ENCODE measurements around the gene PORCN.

DNA sequence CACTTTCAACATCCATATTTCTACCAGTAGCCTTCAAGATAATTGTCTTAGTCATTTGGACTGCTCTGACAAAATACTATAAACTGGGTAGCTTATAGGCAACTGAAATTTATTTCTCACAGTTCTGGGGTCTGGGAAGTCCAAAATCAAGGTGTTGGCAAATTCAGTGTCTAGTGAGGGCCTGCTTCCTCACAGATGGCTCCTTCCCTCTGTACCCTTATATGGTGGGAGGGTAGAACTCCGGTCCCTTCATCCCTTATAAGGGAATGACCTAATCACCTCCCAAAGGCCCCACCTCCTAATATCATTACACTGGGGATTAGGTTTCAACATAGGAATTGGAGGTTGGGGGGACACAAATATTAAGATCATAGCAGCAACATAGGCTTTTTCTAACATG is 23.4 kb downstream of the PORCN start:
- TF ChIP-seq POLR2A (IDR thresholded peaks at IDR 0.05; ENCODE audit: low read length): no peak
- TF ChIP-seq GATA1 (IDR thresholded peaks at IDR 0.05; ENCODE audit: low read depth, low read length): no peak
